Effector memory CD8-positive, alpha-beta T cell (primary cell): ENCODE data around the gene HPCA.
A peak's percentile ranks its signal among the peaks of the same experiment; 100 is the strongest.

Source experiments
- ATAC-seq: fragments of 150-1000 bp; cut with Tn5 transposase; replicated peaks from 2 replicates; pipeline ENCODE4 v1.10.0; 2021; ENCODE audit warnings: mild to moderate bottlenecking, moderate library complexity
- DNase-seq, 3 experiments: peaks; one replicate each; pipeline ENCODE4 v3.0.0; 2021
- H3K27ac Mint-ChIP-seq, 2 donors: one replicate each; pipeline ENCODE4 v1.8.0; 2022; ENCODE audit warnings: mild to moderate bottlenecking in 2 of 2, mixed read lengths in 2 of 2, moderate library complexity in 2 of 2
- H3K27me3 Mint-ChIP-seq, 2 donors: one replicate each; pipeline ENCODE4 v1.8.0; 2022; ENCODE audit warnings: mixed read lengths in 2 of 2
- H3K36me3 Mint-ChIP-seq: one replicate; pipeline ENCODE4 v1.8.0; 2022; ENCODE audit warnings: mild to moderate bottlenecking, moderate library complexity, mixed read lengths; ENCODE audit not compliant: insufficient read depth
- H3K4me1 Mint-ChIP-seq, 2 donors: one replicate each; pipeline ENCODE4 v1.8.0; 2022; ENCODE audit warnings: low read depth in 2 of 2, mixed read lengths in 2 of 2
- H3K4me3 Mint-ChIP-seq, 2 donors: one replicate each; pipeline ENCODE4 v1.8.0; 2022; ENCODE audit warnings: mild to moderate bottlenecking in 2 of 2, mixed read lengths in 2 of 2, moderate library complexity in 2 of 2
- H3K9me3 Mint-ChIP-seq, 2 donors: one replicate each; pipeline ENCODE4 v1.8.0; 2022; ENCODE audit warnings: mixed read lengths in 2 of 2

Gene HPCA

DNA sequence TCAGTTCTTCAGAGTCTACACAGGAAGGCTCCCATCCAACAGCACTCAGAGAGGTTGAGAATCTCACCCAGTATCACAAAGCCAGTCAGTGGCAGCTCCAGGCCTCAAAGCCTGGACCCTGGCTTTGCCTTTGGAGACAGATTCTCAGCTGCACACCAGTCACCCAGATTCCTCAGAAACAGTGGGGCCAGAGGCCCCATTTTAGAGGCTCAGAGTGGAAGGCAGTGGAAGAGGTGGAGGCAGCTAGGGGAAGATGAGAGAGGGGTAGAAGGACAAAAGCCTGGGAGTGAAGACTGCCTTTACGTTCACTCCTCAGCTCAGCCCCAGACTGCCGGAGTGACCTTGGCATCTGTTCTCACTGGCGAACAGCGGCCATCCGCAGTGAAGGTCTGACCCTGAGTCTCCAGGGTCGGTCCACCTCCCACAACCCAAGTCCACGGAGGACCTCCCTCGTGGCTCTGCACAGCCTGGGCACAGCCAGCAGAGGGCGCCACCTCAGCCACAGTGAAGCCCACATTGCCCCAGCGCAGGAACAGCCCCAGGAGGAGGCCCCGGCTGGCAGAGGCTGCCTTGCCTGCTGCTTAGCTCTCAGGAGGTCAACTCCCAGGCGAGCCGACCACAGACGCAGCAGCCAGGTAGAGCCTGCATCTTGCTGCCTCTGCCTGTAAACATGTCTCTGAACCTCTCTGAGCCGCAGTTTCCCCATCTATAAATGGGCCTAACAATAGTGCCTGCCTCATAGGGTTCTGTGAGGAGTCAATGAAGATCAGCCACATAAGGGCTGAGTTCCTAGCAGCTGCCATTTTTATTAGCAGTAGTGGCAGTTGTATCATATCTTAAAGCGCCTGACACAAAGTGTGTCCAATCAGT lies 9.7 kb upstream of the HPCA start:
- H3K27ac Mint-ChIP-seq = no peak overlapping the region
- no peak overlapping the region for H3K4me3 Mint-ChIP-seq
- peaks cover 13% of the 10 kb centered on the region in 2 donors for H3K4me1 Mint-ChIP-seq
- peaks cover 3% of the 10 kb centered on the region for H3K36me3 Mint-ChIP-seq
- no peaks in the 10 kb centered on the region for H3K9me3 Mint-ChIP-seq
- peaks cover 44 to 66% of the 10 kb centered on the region in 2 donors for H3K27me3 Mint-ChIP-seq
- ATAC-seq (peak; percentile 90), DNase-seq (peak; percentile 58 to 63 (median 59))

DNA sequence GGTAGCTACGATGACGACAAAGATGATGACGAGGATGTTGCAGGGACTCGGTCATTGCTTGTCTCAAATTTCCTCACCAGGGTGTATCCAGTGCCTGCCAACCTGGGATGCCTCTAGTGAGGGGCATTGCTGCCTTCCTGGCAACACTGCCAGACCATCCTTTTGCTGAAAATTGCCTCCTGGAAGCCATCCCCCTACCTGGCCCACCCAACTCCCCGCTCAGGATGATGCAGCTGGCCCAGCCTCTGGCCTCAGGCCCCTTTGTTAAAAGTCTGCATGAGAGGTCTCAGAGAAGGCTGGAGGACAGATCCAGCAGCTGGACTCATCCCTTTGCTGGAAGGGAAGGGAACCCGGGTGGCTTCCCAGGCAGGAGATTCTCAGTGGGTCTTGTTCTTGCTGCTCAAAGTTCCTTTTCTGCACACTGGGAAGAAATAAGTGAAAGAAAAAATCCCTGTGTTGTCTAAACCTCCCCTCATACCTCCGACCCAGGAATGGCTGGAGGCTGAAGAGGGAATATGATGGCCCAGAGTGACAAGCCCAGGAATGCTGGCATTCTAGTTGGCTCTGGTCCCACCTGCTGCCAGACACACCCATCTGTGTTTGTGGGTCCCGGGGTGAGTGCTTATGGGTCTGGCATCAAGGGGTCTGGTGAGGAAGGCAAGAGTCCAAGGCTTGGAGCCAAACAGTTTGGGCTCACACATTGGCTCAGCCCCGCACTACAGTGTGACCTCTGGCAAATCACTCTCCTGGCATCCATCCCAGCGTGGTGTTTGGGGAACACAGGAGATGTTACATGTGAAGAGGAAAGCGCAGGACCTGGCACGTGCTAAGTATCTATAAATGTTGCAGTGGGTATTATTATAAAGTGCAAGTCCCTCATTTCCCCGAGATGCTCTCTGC lies 8.8 kb upstream of the HPCA start:
- Mint-ChIP-seq H3K27me3 (peaks cover 37 to 63% of the 10 kb centered on the region in 2 donors), H3K27ac (no peak overlapping the region), H3K36me3 (peaks cover 3% of the 10 kb centered on the region), H3K9me3 (no peaks in the 10 kb centered on the region), H3K4me3 (no peak overlapping the region), H3K4me1 (peaks cover 8 to 9% of the 10 kb centered on the region in 2 donors)
- DNase-seq (no peak), ATAC-seq (no peak)

DNA sequence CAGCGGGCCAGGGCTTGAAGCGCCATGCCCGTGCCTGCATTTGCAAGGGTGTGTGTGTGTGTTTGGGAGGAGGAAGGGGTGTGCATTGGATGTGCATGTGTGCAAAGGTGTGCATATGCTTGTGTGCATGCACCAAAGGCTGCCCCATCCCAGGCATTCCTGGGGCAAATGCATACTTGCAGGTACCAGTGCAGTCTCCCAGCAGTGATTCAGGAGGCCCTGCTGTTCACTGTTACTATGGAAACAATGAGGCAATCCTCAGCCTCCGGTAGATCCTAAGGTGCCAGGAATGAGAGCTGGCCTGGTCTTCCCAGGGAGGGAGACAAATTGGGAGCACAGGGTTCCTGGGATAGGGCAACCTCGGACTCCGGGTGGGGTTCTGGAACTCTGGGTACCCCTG lies 8.1 kb upstream of the HPCA start:
- Mint-ChIP-seq H3K36me3 (peaks cover 3% of the 10 kb centered on the region), H3K4me3 (no peak overlapping the region), H3K4me1 (peaks cover 4% of the 10 kb centered on the region in 2 donors), H3K27ac (no peak overlapping the region), H3K27me3 (peaks cover 32 to 58% of the 10 kb centered on the region in 2 donors), H3K9me3 (no peaks in the 10 kb centered on the region)
- DNase-seq (no peak), ATAC-seq (no peak)

DNA sequence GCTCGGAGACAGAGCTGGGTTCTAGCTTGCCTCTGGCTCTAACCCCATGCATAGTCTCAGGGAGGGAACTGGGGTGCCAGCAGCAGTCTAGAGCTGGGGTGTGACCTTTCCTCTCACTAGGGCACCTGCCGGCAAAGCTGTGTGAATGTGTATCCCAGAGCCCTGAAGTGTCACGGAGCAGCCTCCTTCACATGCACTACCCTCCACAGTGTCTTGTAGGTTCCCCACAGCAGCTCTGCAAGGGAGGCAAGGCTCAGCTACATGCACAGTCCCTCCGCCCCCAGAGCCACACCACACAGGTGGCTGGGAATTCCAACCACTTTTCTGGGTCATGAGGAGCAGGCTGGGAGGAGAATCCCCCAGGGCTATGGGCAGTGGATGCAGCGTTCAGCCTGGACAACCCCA lies 7.7 kb upstream of the HPCA start:
- Mint-ChIP-seq H3K4me3 (no peak overlapping the region), H3K27me3 (peaks cover 37 to 63% of the 10 kb centered on the region in 2 donors)

DNA sequence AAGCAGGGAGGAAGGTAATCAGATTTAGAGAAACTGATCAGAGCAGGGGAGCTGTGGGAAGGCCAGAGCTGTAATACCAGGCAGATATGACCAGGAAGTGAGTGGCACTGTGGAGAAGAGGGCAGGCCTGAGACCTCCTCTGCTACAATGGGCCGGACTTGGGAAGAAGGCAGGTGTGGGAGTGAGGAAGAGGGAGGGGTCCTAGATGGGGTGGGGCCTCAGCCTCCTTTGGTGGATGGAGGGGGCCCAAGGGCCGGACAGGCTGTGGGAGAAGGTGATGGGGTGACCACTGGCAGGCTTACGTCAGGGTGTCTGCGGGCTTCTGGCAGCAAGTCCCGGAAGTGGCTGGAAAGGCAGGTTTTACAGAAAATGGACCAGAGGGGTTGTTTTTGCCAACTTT lies 5.0 kb upstream of the HPCA start:
- Mint-ChIP-seq H3K4me1 (peaks cover 0 to 7% of the 10 kb centered on the region in 2 donors), H3K27ac (no peak overlapping the region), H3K4me3 (no peak overlapping the region), H3K9me3 (no peaks in the 10 kb centered on the region), H3K36me3 (no peaks in the 10 kb centered on the region), H3K27me3 (peaks cover 33 to 68% of the 10 kb centered on the region in 2 donors)
- no peak for ATAC-seq
- no peak for DNase-seq

More for the DNA sequence above, 7.7 kb upstream of the HPCA start:
- ATAC-seq (no peak), DNase-seq (no peak)
- Mint-ChIP-seq H3K27ac (no peak overlapping the region), H3K36me3 (peaks cover 3% of the 10 kb centered on the region), H3K4me1 (peaks cover 4% of the 10 kb centered on the region in 2 donors), H3K9me3 (no peaks in the 10 kb centered on the region)

DNA sequence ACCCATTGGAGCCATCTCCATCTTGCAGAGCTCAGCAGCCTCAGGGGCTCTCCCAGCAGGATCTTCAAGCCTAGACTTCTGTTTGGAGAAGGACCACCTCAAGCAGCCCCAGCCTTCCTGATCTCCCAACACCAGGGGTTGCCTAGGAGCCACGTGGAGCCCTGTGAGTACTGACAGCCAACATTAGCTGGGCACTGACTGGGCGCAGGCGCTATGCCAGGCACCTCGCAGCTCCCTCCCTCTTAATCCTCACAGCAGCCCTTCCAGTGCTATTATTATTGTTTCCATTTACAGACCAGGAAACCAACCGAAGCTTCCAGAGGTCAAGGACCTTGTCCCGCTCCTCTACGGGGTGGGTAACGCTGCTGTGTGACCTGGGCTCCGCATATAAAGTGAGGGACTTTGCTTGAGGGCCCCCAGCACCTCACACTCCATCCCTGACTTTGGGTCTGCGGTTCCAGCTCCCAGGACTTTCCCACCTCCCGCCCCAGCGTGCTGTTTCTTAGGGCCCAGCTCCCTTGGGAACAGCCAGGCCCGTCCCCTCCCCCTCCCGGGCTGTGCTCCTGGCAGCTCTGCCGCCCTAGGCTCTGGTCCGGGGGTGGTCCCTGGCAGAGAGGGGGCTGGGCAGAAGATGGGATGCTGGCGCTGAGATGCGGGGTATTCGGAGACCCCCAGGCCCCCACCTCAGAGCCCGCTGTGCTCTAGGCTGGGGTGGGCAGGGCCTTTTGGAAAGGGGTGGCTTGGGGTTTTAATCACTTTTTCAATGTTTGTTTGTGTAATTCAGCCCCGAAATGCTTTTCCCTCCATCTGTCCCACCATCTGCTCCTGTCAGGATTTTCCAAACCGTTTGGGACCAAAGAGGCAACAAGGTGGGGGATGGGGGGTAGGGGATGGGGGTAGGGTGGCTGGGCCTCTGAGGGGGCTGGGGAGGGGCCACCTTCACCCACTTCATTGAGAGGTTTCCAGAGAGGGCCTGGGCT lies 4.1 kb upstream of the HPCA start:
- Mint-ChIP-seq H3K36me3 (no peaks in the 10 kb centered on the region), H3K27me3 (peaks cover 38 to 66% of the 10 kb centered on the region in 2 donors), H3K27ac (no peak overlapping the region), H3K4me1 (peaks cover 0 to 6% of the 10 kb centered on the region in 2 donors), H3K4me3 (no peak overlapping the region), H3K9me3 (no peaks in the 10 kb centered on the region)
- DNase-seq = no peak
- ATAC-seq = no peak

DNA sequence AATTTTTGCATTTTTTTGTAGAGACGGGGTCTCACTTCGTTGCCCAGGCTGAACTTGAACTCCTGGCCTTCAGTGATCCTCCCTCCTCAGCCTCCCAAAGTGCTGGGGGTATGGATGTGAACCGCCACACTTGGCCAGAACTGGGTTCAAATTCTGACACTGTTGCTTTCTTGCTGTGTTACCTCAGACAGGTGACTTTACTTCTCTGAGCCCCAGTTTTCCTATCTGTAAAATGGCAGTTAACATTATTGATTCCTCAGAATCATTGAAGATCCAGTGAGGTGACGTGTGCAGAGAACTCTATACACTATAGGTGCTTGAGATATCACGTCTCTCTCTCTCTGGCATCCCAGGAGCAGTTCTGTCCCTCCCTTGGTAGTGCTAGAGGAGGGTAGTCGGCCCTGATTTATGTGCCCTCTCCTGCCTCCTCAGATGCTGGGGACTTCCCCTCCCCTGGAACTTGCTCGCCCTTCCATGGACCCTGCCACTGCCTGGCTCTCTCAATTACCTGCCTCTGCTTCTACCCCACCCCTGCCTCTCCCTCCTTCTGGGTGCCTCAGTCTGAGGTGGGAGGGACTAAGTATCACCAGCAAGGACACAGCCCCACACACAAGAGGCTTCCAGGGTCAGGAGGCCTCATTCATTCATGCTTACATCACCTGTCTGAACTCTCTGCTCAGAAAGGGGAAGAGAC lies 2.8 kb upstream of the HPCA start:
- H3K9me3 Mint-ChIP-seq = no peaks in the 10 kb centered on the region
- ATAC-seq = no peak

DNA sequence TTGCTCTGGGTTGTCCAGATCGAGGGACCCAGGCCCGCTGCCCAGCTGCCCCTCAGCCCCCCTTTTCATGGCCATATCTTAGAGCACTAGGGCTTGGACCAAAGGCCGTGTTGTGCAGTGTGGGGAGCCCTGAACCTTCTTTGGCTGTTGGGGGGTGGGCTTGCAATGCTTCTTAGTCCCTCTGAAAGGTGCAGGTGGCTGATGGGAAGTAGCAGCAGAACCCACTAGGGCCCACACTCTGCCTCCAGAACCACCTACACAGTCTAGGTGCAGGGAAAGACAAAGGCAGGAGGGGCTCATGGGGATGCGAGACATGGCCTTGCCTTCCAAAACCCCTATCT lies 2.3 kb upstream of the HPCA start:
- no peak for DNase-seq
- Mint-ChIP-seq H3K36me3 (no peaks in the 10 kb centered on the region), H3K27me3 (peaks cover 54 to 74% of the 10 kb centered on the region in 2 donors), H3K9me3 (no peaks in the 10 kb centered on the region), H3K27ac (no peak overlapping the region), H3K4me3 (no peak overlapping the region), H3K4me1 (peaks cover 0 to 8% of the 10 kb centered on the region in 2 donors)
- no peak for ATAC-seq

More for the DNA sequence above, 2.8 kb upstream of the HPCA start:
- H3K36me3 Mint-ChIP-seq = no peaks in the 10 kb centered on the region
- H3K4me3 Mint-ChIP-seq = no peak overlapping the region
- no peak overlapping the region for H3K27ac Mint-ChIP-seq
- peaks cover 0 to 8% of the 10 kb centered on the region in 2 donors for H3K4me1 Mint-ChIP-seq
- no peak for DNase-seq
- peaks cover 51 to 69% of the 10 kb centered on the region in 2 donors for H3K27me3 Mint-ChIP-seq

DNA sequence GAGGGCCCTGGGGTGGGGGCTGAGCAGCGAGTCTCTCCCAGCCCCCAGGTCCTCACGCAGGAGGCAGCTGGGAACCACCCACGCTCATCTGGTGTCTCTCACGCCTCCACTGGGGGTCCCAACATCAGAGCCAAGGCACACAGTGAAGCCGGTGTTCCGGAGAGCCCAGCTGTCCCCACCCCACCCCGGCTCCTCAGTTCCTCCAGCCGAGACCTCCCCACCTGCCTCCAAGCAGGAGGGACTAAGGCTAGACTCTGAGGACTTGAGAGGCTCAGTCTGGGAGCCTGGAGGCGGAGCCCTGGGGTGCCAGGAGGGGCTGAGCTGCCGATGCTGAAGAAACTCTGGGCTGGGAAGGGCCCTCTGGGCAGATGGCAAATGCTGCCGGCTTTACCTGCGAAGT lies 1.6 kb upstream of the HPCA start:
- no peaks in the 10 kb centered on the region for H3K9me3 Mint-ChIP-seq
- peaks cover 61 to 82% of the 10 kb centered on the region in 2 donors for H3K27me3 Mint-ChIP-seq

DNA sequence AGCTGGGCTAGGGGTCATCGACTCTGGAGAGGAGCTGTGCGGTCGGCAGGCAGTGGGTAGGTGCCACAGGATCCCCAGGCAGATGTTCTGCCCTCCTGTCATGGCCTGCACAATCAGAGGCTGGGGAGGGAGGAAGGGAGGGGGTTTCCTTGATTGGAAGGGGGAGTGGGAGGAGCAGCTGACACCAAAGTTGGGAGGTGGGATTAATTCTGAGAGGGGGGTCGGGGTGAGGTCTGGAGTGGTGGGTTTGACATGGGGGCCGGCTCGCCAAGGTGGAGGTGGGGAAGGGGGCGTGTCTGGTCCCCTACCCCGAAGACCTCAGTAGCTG lies 651 bp upstream of the HPCA start:
- DNase-seq = no peak
- Mint-ChIP-seq H3K4me1 (peaks cover 0 to 8% of the 10 kb centered on the region in 2 donors), H3K36me3 (no peaks in the 10 kb centered on the region), H3K27ac (no peak overlapping the region), H3K27me3 (peaks cover 68 to 90% of the 10 kb centered on the region in 2 donors), H3K9me3 (no peaks in the 10 kb centered on the region), H3K4me3 (peak overlapping the region; percentile 55 to 58)
- ATAC-seq = no peak

More for the DNA sequence above, 1.6 kb upstream of the HPCA start:
- H3K27ac Mint-ChIP-seq = no peak overlapping the region
- DNase-seq (no peak), ATAC-seq (no peak)
- peaks cover 0 to 8% of the 10 kb centered on the region in 2 donors for H3K4me1 Mint-ChIP-seq
- no peaks in the 10 kb centered on the region for H3K36me3 Mint-ChIP-seq
- no peak overlapping the region for H3K4me3 Mint-ChIP-seq

DNA sequence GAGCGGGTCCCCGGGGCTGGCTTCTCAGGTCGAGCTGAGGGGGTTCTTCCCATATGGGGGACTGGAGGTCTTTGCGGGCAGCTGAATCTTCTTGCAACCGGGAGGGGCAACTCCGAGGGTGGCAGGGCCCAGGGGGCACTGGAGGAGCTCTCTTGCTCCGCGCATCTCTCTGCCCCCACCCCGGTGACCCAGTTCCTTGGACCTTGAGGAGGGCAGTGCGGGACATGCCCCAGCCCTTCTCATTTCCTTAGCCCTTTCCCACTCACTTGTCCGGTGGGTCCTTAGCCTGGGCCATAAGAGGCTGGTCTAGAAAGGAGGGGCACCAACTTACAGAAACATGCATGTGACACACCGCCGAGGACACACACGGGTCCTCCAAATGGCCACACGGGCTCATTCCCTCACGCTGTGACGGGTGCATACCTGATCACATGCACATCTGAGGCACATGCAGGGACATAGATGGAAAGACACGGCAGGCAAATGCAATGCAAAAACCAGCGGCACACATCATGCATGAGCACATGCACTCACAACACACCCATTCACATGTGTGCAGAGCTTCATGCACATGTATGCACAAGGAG lies 630 bp downstream of the HPCA start:
- Mint-ChIP-seq H3K4me3 (no peak overlapping the region), H3K27ac (no peak overlapping the region)
- ATAC-seq = no peak

DNA sequence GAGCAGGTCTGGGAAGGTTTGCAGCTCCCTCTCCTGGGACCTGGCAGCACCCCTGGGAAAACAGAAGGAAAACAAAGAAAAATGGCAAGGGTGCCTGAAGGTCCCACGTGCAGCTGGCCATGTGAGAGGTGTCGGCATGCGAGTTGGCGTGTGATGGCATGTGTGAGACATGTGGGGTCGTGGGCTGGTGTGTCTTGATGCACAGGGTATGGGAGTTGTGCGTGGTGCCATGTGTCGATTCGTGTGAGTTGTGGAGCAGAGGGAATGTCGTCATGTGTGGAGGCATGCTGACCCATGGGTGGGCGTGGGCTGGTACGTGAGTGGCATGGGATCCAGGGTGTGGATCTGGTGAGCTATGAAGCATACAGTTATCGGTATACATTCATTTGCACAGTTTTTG lies 1.3 kb downstream of the HPCA start:
- no peak for DNase-seq
- H3K4me1 Mint-ChIP-seq = peaks cover 0 to 13% of the 10 kb centered on the region in 2 donors
- no peak overlapping the region for H3K27ac Mint-ChIP-seq
- no peaks in the 10 kb centered on the region for H3K36me3 Mint-ChIP-seq
- no peak overlapping the region for H3K4me3 Mint-ChIP-seq
- no peaks in the 10 kb centered on the region for H3K9me3 Mint-ChIP-seq
- ATAC-seq = no peak
- H3K27me3 Mint-ChIP-seq = peaks cover 82 to 95% of the 10 kb centered on the region in 2 donors

More for the DNA sequence above, 630 bp downstream of the HPCA start:
- H3K9me3 Mint-ChIP-seq = no peaks in the 10 kb centered on the region
- H3K4me1 Mint-ChIP-seq = peaks cover 0 to 8% of the 10 kb centered on the region in 2 donors
- no peak for DNase-seq
- H3K27me3 Mint-ChIP-seq = peaks cover 74 to 90% of the 10 kb centered on the region in 2 donors
- no peaks in the 10 kb centered on the region for H3K36me3 Mint-ChIP-seq
